GM12878 (cell line): ENCODE results near the gene CSF1. TPM values are rescaled to one million over a fixed set of nuclear protein-coding genes. Genes with fewer than 3 reads are reported as not detected.

ENCODE experiments used
- ATAC-seq: fragments of 200-7000 bp; cut with Tn5 transposase; 3 replicates; pipeline ENCODE4 v1.9.1; 2020; ENCODE audit warnings: mild to moderate bottlenecking, moderate library complexity
- BruUV-seq: library from RNA; stranded (reverse); fragments of 400-500 nt; replicated peaks from 2 replicates; lab custom pipeline; 2021; lab: Mats Ljungman, UMichigan
- CTCF ChIA-PET: fragments of 300-600 bp; sonication (Branson Sonifier 250); formaldehyde crosslinking; extraction: SDS; loops from one replicate; lab custom pipeline; 2021; ENCODE audit warnings: inconsistent platforms; lab: Yijun Ruan, JAX
- POLR2A ChIA-PET: fragments of 350-600 bp; formaldehyde crosslinking; extraction: SDS; loops from one replicate; lab custom pipeline; 2021; ENCODE audit warnings: inconsistent platforms; lab: Charles Lee
- RAD21 ChIA-PET: fragments of 300-600 bp; sonication (Branson Sonifier 250); formaldehyde crosslinking; loops from one replicate; lab custom pipeline; 2023; ENCODE audit warnings: antibody characterized with exemption; ENCODE audit not compliant: unreplicated experiment; lab: Charles Lee
- SMC1A ChIA-PET: fragments of 300-600 bp; sonication (Branson Sonifier 250); formaldehyde crosslinking; loops from one replicate; lab custom pipeline; 2023; ENCODE audit not compliant: unreplicated experiment, uncharacterized antibody; lab: Charles Lee
- DNase-seq: peaks from one replicate; pipeline ENCODE4 v3.0.0-alpha.2; 2011; ENCODE audit warnings: low read depth, low spot score
- FAIRE-seq: peaks from 3 replicates; lab custom pipeline; 2011; peaks lifted over from hg19 to GRCh38; lab: Jason Lieb, UNC
- H2AFZ ChIP-seq: 2 replicates; pipeline ENCODE4 v1.6.0; 2011; ENCODE audit warnings: low read depth, low read length, control low read depth; ENCODE audit not compliant: control insufficient read depth
- H3K27ac ChIP-seq: 2 replicates; pipeline ENCODE4 v1.5.1; 2011; ENCODE audit warnings: control low read depth; ENCODE audit not compliant: control insufficient read depth, insufficient read depth
- H3K27me3 ChIP-seq, 2 experiments: replicated peaks in 1 of 2; 2 replicates each; pipeline versions ENCODE4 v1.6.0 to v1.6.1; 2011; ENCODE audit warnings: low read length in 1 of 2; ENCODE audit not compliant: control insufficient read depth in 2 of 2, insufficient read depth in 2 of 2
- H3K36me3 ChIP-seq, 2 experiments: 2 replicates each; pipeline ENCODE4 v1.5.1; 2011; ENCODE audit warnings: low read length in 1 of 2; ENCODE audit not compliant: control insufficient read depth in 2 of 2, insufficient read depth in 2 of 2
- H3K4me1 ChIP-seq: 2 replicates; pipeline ENCODE4 v1.6.1; 2011; ENCODE audit warnings: mild to moderate bottlenecking, low read length, moderate library complexity, mixed read lengths; ENCODE audit not compliant: control insufficient read depth, insufficient read depth
- H3K4me2 ChIP-seq: 2 replicates; pipeline ENCODE4 v1.6.0; 2011; ENCODE audit warnings: control low read depth; ENCODE audit not compliant: control insufficient read depth, insufficient read depth
- H3K4me3 ChIP-seq: fragments of 200-600 bp; sonication (generic); 2 replicates; pipeline ENCODE4 v1.5.1; 2016
- H3K79me2 ChIP-seq: 2 replicates; pipeline ENCODE4 v1.6.0; 2011; ENCODE audit warnings: low read length; ENCODE audit not compliant: control insufficient read depth, insufficient read depth
- H3K9ac ChIP-seq: 2 replicates; pipeline ENCODE4 v1.8.0; 2011; ENCODE audit warnings: low read length, control low read depth, mixed read lengths; ENCODE audit not compliant: control insufficient read depth, insufficient read depth
- H3K9me3 ChIP-seq: replicated peaks from 3 replicates; pipeline ENCODE4 v1.5.1; 2011; ENCODE audit warnings: mild to moderate bottlenecking, low read length; ENCODE audit not compliant: control insufficient read depth, insufficient read depth
- H4K20me1 ChIP-seq: 2 replicates; pipeline ENCODE4 v1.6.0; 2011; ENCODE audit not compliant: control insufficient read depth, insufficient read depth
- EED ChIP-seq: sonication (generic); IDR thresholded peaks from 2 replicates; pipeline ENCODE4 v1.6.1; 2016; ENCODE audit warnings: antibody characterized with exemption, low read depth
- EP300 ChIP-seq, 2 experiments: fragments of 150-350 bp in 1 of 2; IDR thresholded peaks; 2 replicates each; pipeline ENCODE4 v1.6.1; 2011 to 2012; ENCODE audit warnings: low read depth in 2 of 2, low read length in 2 of 2, borderline replicate concordance in 1 of 2, improper control_type of control experiment in 1 of 2, inconsistent platforms in 1 of 2; ENCODE audit not compliant: control insufficient read depth in 1 of 2
- EZH2 ChIP-seq: IDR thresholded peaks from 2 replicates; pipeline ENCODE4 v1.6.1; 2012; ENCODE audit warnings: low read depth, mild to moderate bottlenecking, control low read depth, inconsistent platforms, low read length, borderline replicate concordance; ENCODE audit not compliant: control insufficient read depth
- MLLT1 ChIP-seq: fragments of 450-650 bp; IDR thresholded peaks from 2 replicates; pipeline ENCODE4 v1.6.1; 2016; ENCODE audit warnings: mild to moderate bottlenecking
- RBBP5 ChIP-seq: fragments of 200-600 bp; sonication (generic); conservative IDR thresholded peaks from 2 replicates; pipeline ENCODE4 v1.6.1; 2016
- SP1 ChIP-seq: IDR thresholded peaks from one replicate; pipeline ENCODE4 v1.6.1; 2011; ENCODE audit warnings: low read depth, low read length
- SPI1 ChIP-seq: IDR thresholded peaks from 2 replicates; pipeline ENCODE4 v1.6.1; 2011; ENCODE audit warnings: low read depth, mild to moderate bottlenecking, low read length, moderate library complexity, borderline replicate concordance; ENCODE audit not compliant: insufficient read depth
- STAT3 ChIP-seq: IDR thresholded peaks from 2 replicates; pipeline ENCODE4 v1.6.1; 2011; ENCODE audit warnings: low read depth, low read length, improper control_type of control experiment
- TCF3 ChIP-seq: IDR thresholded peaks from 2 replicates; pipeline ENCODE4 v1.6.1; 2012; ENCODE audit warnings: low read depth, mild to moderate bottlenecking, low read length, borderline replicate concordance; ENCODE audit not compliant: insufficient read depth
- USF2 ChIP-seq: IDR thresholded peaks from 2 replicates; pipeline ENCODE4 v1.6.1; 2011; ENCODE audit warnings: low read depth, low read length, improper control_type of control experiment, borderline replicate concordance
- YBX1 ChIP-seq: fragments of 450-650 bp; IDR thresholded peaks from 2 replicates; pipeline ENCODE4 v1.6.1; 2016; ENCODE audit warnings: antibody characterized with exemption
- ZNF687 ChIP-seq: fragments of 450-650 bp; IDR thresholded peaks from 2 replicates; pipeline ENCODE4 v1.6.1; 2017; ENCODE audit warnings: mild to moderate bottlenecking, moderate library complexity
- WGBS: methylation state at CpG from one replicate; pipeline ENCODE4 v1.1.6; 2016; ENCODE audit warnings: low lambda C conversion rate; ENCODE audit not compliant: insufficient replicate concordance, insufficient coverage; ENCODE audit errors: missing lambda C conversion rate; 5-methylcytosine and 5-hydroxymethylcytosine counted together
- in situ Hi-C: fragments of 300-500 bp; cut with MboI; formaldehyde crosslinking; loops from 9 replicates; pipeline ENCODE4 v1.14.3; 2018; ENCODE audit warnings: mixed read lengths
- intact Hi-C: fragments of 100-400 bp; cut with micrococcal nuclease; formaldehyde crosslinking; loops from one replicate; pipeline ENCODE4 v1.14.2; 2022; ENCODE audit not compliant: unreplicated experiment
- polyA plus RNA-seq, 11 experiments: library from polyadenylated mRNA; depleted of rRNA in 4 of 11; unstranded in 6 of 11; stranded (reverse) in 5 of 11; fragments of >200 nt; fragmentation: Nextera tagmentation in 4 of 11; fragmentation: Illumina TruSeq in 1 of 11; extraction: Ambion mirVana in 4 of 11; extraction: Trizol in 1 of 11; gene quantifications; 1 replicate in 1 of 11; 2 replicates in 10 of 11; pipeline versions ENCODE4 v1.2.1 to v1.2.3, GENCODE V29; 2011 to 2016; ENCODE audit warnings: inconsistent platforms in 2 of 11, missing spikeins in 2 of 11, low read depth in 1 of 11
- total RNA-seq, 4 experiments: library from RNA; depleted of rRNA in 3 of 4; stranded (reverse); fragments of >200 nt in 3 of 4; fragmentation: Illumina TruSeq in 1 of 4; extraction: Trizol in 1 of 4; gene quantifications; 2 replicates each; pipeline versions ENCODE4 v1.2.1 to v1.2.3, GENCODE V29; 2013 to 2021

Gene CSF1
- total and polyA plus RNA-seq, 10 of the 15 experiments (the other 5 are each of a cell fraction or from before 2014, with no cell fraction given) = 1.2 to 32.4 (median 13.0) TPM

GRCh38 chr1:109929588-109930251, 19.1 kb downstream of the CSF1 start:
- H3K9me3 ChIP-seq = no peaks in the 10 kb centered on the region
- no peaks in the 10 kb centered on the region for H3K27me3 ChIP-seq
- DNase-seq (no peak), FAIRE-seq (no peak), ATAC-seq (no peak; the same call in 2 of the 3 replicates)
- H2AFZ ChIP-seq = no peak overlapping the region
- no peaks in the 10 kb centered on the region for H3K4me1 ChIP-seq
- WGBS = 79% methylated on average over 11 of the region's 11 CpGs
- in situ Hi-C loops = no loop called here
- no peak overlapping the region for H3K9ac ChIP-seq
- CTCF ChIA-PET = interaction anchor here (0.7 to 1.3 kb wide), 2 partner anchors 55 to 153 kb away, joined by 3 to 4 read pairs; partner anchors contain the start of gene AHCYL1
- no TSS peak for BruUV-seq
- SMC1A ChIA-PET = no interaction called here
- no peaks in the 10 kb centered on the region for H4K20me1 ChIP-seq
- H3K4me2 ChIP-seq = no peak overlapping the region
- peaks cover 2 to 7% of the 10 kb centered on the region in 2 experiments; a peak in 3 of 4 replicates for H3K36me3 ChIP-seq
- H3K79me2 ChIP-seq = no peaks in the 10 kb centered on the region
- no peak overlapping the region for H3K27ac ChIP-seq
- no peak for TF ChIP-seq EP300 (IDR thresholded peaks at IDR 0.05; ENCODE audit: borderline replicate concordance in 1 of 2, control insufficient read depth in 1 of 2, low read depth in 2 of 2, low read length in 2 of 2)
- no peak for TF ChIP-seq ZNF687
- TF ChIP-seq SP1 = no peak
- TF ChIP-seq TCF3 = no peak
- no peak for TF ChIP-seq USF2
- no peak for TF ChIP-seq EZH2
- TF ChIP-seq EED = no peak
- TF ChIP-seq MLLT1 = no peak
- TF ChIP-seq RBBP5 = no peak
- TF ChIP-seq YBX1 = no peak
- TF ChIP-seq SPI1 = no peak
- no peak for TF ChIP-seq STAT3
- POLR2A ChIA-PET = no interaction called here
- intact Hi-C loops = no loop called here
- RAD21 ChIA-PET = interaction anchor here (0.8 kb wide), 1 partner anchor 139 kb away, joined by 3 read pairs; no protein-coding TSS in a partner anchor
- H3K4me3 ChIP-seq = no peak overlapping the region
